ENCODE measurements around the gene CTSH. TPM values are rescaled to one million over a fixed set of nuclear protein-coding genes. Genes with fewer than 3 reads are reported as not detected.
A peak's percentile ranks its signal among the peaks of the same experiment; 100 is the strongest.

Gene CTSH
- total and polyA plus RNA-seq, 2 of the 13 experiments (the other 11 are each of a cell fraction or from before 2014, with no cell fraction given): 265 to 653 TPM

- no peaks in the 10 kb centered on the region for H3K79me2 ChIP-seq (ENCODE audit: insufficient read depth, low read length)
- ChIA-PET POLR2A (interaction anchor here (0.7 to 2.5 kb wide), 13 partner anchors 9 to 116 kb away, joined by 3 to 27 read pairs (median 6); partner anchors contain the start of gene CTSH), CTCF (ENCODE audit: low intra/inter-chr PET ratio, low total read pairs) (interaction anchor here (1.3 kb wide), 1 partner anchor 16 kb away, joined by 3 read pairs; no protein-coding TSS in a partner anchor)
- no peaks in the 10 kb centered on the region for H3K27me3 ChIP-seq (ENCODE audit: control insufficient read depth in 1 of 2, insufficient read depth in 2 of 2, low read length in 2 of 2)
- H2AFZ ChIP-seq (ENCODE audit: low read length): no peak overlapping the region
- H3K27ac ChIP-seq (ENCODE audit: extremely low read length, insufficient read depth, low read length): peak overlapping the region; percentile 94
- H4K20me1 ChIP-seq (ENCODE audit: insufficient read depth, low read length): no peaks in the 10 kb centered on the region
- no peaks in the 10 kb centered on the region for H3K36me3 ChIP-seq (replicated peaks in 1 of 2; ENCODE audit: control insufficient read depth in 1 of 2, insufficient read depth in 2 of 2, low read length in 2 of 2)
- no TSS peak for BruUV-seq (replicated peaks)
- in situ Hi-C loops (cut with HindIII; ENCODE audit: extremely low pct_ligation_motif_present, low pct_unique_long_range_greater_than_20kb) (no loop called here), intact Hi-C loops (cut with micrococcal nuclease; ENCODE audit: unreplicated experiment) (no loop called here)
- ATAC-seq (peak; percentile 95), FAIRE-seq (peak; percentile 94), DNase-seq (ENCODE audit: low spot score) (peak; percentile 97)
- peak overlapping the region; percentile 68 for H3K9ac ChIP-seq (ENCODE audit: insufficient read depth, low read depth, low read length)
- 0% methylated on average over 7 of the region's 7 CpGs for WGBS (ENCODE audit: low lambda C conversion rate)
- no peaks in the 10 kb centered on the region for H3K9me3 ChIP-seq (ENCODE audit: low read length)
- peak overlapping the region; percentile 54 for H3K4me2 ChIP-seq (ENCODE audit: low read depth, low read length)
- peaks cover 90% of the 10 kb centered on the region for H3K4me1 ChIP-seq (ENCODE audit: insufficient read depth, low read length)
- H3K4me3 ChIP-seq (replicated peaks in 1 of 3; ENCODE audit: insufficient read depth in 1 of 3, low read depth in 2 of 3, low read length in 3 of 3): no peak overlapping the region
- TF ChIP-seq SETDB1 (CRISPR knock-in tag; IDR thresholded peaks at IDR 0.05; ENCODE audit: borderline replicate concordance): no peak
- TF ChIP-seq ZNF230 (CRISPR knock-in tag; IDR thresholded peaks at IDR 0.05): no peak; the same call in 1 of the 2 replicates
- TF ChIP-seq, protein P1, sequence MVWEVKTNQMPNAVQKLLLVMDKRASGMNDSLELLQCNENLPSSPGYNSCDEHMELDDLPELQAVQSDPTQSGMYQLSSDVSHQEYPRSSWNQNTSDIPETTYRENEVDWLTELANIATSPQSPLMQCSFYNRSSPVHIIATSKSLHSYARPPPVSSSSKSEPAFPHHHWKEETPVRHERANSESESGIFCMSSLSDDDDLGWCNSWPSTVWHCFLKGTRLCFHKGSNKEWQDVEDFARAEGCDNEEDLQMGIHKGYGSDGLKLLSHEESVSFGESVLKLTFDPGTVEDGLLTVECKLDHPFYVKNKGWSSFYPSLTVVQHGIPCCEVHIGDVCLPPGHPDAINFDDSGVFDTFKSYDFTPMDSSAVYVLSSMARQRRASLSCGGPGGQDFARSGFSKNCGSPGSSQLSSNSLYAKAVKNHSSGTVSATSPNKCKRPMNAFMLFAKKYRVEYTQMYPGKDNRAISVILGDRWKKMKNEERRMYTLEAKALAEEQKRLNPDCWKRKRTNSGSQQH (CRISPR knock-in tag; IDR thresholded peaks at IDR 0.05; ENCODE audit: low read depth): peak; percentile 87; the same call in 1 of the 2 replicates
- no peak for TF ChIP-seq PAF1 (CRISPR knock-in tag; IDR thresholded peaks at IDR 0.05)
- 0 out of 2 replicates have a peak, but pooled peaks have one; percentile 81 for TF ChIP-seq FOXC1 (CRISPR knock-in tag; IDR thresholded peaks at IDR 0.05; ENCODE audit: borderline replicate concordance)
- peak; percentile 51 for TF ChIP-seq MED8 (CRISPR knock-in tag; IDR thresholded peaks at IDR 0.05; ENCODE audit: insufficient replicate concordance)
- peak; percentile 73 for TF ChIP-seq BORCS8-MEF2B (CRISPR knock-in tag; IDR thresholded peaks at IDR 0.05)
- TF ChIP-seq HOXA7 (CRISPR knock-in tag; IDR thresholded peaks at IDR 0.05): no peak
- no peak for TF ChIP-seq ZNF20 (CRISPR knock-in tag; IDR thresholded peaks at IDR 0.05)
- TF ChIP-seq ZNF557 (CRISPR knock-in tag; IDR thresholded peaks at IDR 0.05): peak; percentile 84; the same call in 1 of the 2 replicates
- TF ChIP-seq HNRNPLL (IDR thresholded peaks at IDR 0.05; ENCODE audit: low read depth, low read length, poor library complexity, severe bottlenecking): no peak
- TF ChIP-seq ZNF10 (CRISPR knock-in tag; IDR thresholded peaks at IDR 0.05; ENCODE audit: borderline replicate concordance, low read depth): no peak
- peak; percentile 48; the same call in 1 of the 2 replicates for TF ChIP-seq EHMT2 (IDR thresholded peaks at IDR 0.05; ENCODE audit: borderline replicate concordance, low read depth, low read length)
- TF ChIP-seq ZKSCAN8 (CRISPR knock-in tag; IDR thresholded peaks at IDR 0.05; ENCODE audit: borderline replicate concordance): peak; percentile 87; the same call in 1 of the 2 replicates
- TF ChIP-seq, protein P2, sequence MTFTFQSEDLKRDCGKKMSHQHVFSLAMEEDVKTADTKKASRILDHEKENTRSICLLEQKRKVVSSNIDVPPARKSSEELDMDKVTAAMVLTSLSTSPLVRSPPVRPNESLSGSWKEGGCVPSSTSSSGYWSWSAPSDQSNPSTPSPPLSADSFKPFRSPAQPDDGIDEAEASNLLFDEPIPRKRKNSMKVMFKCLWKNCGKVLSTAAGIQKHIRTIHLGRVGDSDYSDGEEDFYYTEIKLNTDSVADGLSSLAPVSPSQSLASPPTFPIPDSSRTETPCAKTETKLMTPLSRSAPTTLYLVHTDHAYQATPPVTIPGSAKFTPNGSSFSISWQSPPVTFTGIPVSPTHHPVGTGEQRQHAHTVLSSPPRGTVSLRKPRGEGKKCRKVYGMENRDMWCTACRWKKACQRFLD (CRISPR knock-in tag; IDR thresholded peaks at IDR 0.05; ENCODE audit: borderline replicate concordance): 0 out of 2 replicates have a peak, but pooled peaks have one; percentile 73
- 0 out of 2 replicates have a peak, but pooled peaks have one; percentile 13 for TF ChIP-seq ISL2 (CRISPR knock-in tag; IDR thresholded peaks at IDR 0.05)
- no peak for TF ChIP-seq SNAI1 (CRISPR knock-in tag; IDR thresholded peaks at IDR 0.05; ENCODE audit: borderline replicate concordance)
- no peak for TF ChIP-seq ZNF138 (CRISPR knock-in tag; IDR thresholded peaks at IDR 0.05; ENCODE audit: low read depth)
Observed at GRCh38 chr15:78988361-78988911, 43.6 kb upstream of the CTSH start.
